K562 (cell line): ENCODE measurements around the gene CDCA7. TPM values are rescaled to one million over a fixed set of nuclear protein-coding genes. Genes with fewer than 3 reads are reported as not detected.
A peak's percentile ranks its signal among the peaks of the same experiment; 100 is the strongest.

Experiments used
- CAMTA2 ChIP-seq: fragments of 250-450 bp; sonication (Bioruptor Pico); conservative IDR thresholded peaks from 2 replicates; pipeline ENCODE4 v1.5.1; 2022
- CCNT2 ChIP-seq: IDR thresholded peaks from 2 replicates; pipeline ENCODE4 v1.6.1; 2011; ENCODE audit warnings: borderline replicate concordance, low read depth, mild to moderate bottlenecking, moderate library complexity, mixed read lengths, low read length; ENCODE audit not compliant: insufficient read length; ENCODE audit errors: extremely low read depth
- CHAMP1 ChIP-seq: fragments of 450-650 bp; IDR thresholded peaks from 2 replicates; pipeline ENCODE4 v1.6.1; 2016; ENCODE audit warnings: mild to moderate bottlenecking
- COPS2 ChIP-seq: fragments of 450-650 bp; conservative IDR thresholded peaks from 2 replicates; pipeline ENCODE4 v1.6.1; 2016; ENCODE audit warnings: mild to moderate bottlenecking, moderate library complexity
- ETV6 ChIP-seq, 3 experiments: fragments of 150-350 bp in 1 of 3; sonication (generic) in 1 of 3; formaldehyde crosslinking in 1 of 3; IDR thresholded peaks; 2 replicates each; pipeline versions ENCODE4 v1.6.1 to v1.8.0; 2014 to 2022; ENCODE audit warnings: borderline replicate concordance in 2 of 3, low read depth in 2 of 3, antibody characterized with exemption in 1 of 3, low read length in 1 of 3, mild to moderate bottlenecking in 1 of 3, missing genetic modification reagents in 1 of 3
- HNRNPL ChIP-seq: fragments of 200-400 bp; formaldehyde crosslinking; IDR thresholded peaks from 2 replicates; pipeline ENCODE4 v1.6.1; 2017; ENCODE audit warnings: low read depth, mild to moderate bottlenecking, low read length
- NCOA1 ChIP-seq: fragments of 450-650 bp; IDR thresholded peaks from 2 replicates; pipeline ENCODE4 v1.6.1; 2016; ENCODE audit warnings: low read depth
- NR4A1 ChIP-seq, 2 experiments: fragments of 250-450 bp in 1 of 2; fragments of 450-650 bp in 1 of 2; sonication (Bioruptor Pico) in 1 of 2; IDR thresholded peaks; 2 replicates each; pipeline versions ENCODE4 v1.4.0 to v1.6.1; 2016 to 2020; ENCODE audit warnings: mild to moderate bottlenecking in 2 of 2, missing compliant biosample characterization in 1 of 2, missing genetic modification characterization in 1 of 2, moderate library complexity in 1 of 2
- PKNOX1 ChIP-seq: fragments of 450-650 bp; IDR thresholded peaks from 2 replicates; pipeline ENCODE4 v1.6.1; 2016
- REST ChIP-seq, 2 experiments: fragments of 450-650 bp; formaldehyde crosslinking in 1 of 2; IDR thresholded peaks; 2 replicates each; pipeline versions ENCODE4 v1.4.0 to v1.6.1; 2014 to 2020; ENCODE audit warnings: mild to moderate bottlenecking in 2 of 2, borderline replicate concordance in 1 of 2, low read depth in 1 of 2
- SAFB ChIP-seq: fragments of 200-400 bp; formaldehyde crosslinking; IDR thresholded peaks from 2 replicates; pipeline ENCODE4 v1.6.1; 2017; ENCODE audit warnings: low read depth, low read length, borderline replicate concordance
- TARDBP ChIP-seq: fragments of 450-650 bp; IDR thresholded peaks from 2 replicates; pipeline ENCODE4 v1.6.1; 2016
- ZNF778 ChIP-seq: fragments of 450-650 bp; formaldehyde crosslinking; IDR thresholded peaks from 2 replicates; pipeline ENCODE4 v1.4.0; 2020; ENCODE audit warnings: mild to moderate bottlenecking, moderate library complexity
- ZZZ3 ChIP-seq: fragments of 450-650 bp; IDR thresholded peaks from 2 replicates; pipeline ENCODE4 v1.6.1; 2016; ENCODE audit warnings: antibody characterized with exemption, mild to moderate bottlenecking, moderate library complexity
- polyA plus RNA-seq, 8 experiments: library from polyadenylated mRNA; depleted of rRNA in 4 of 8; stranded (reverse) in 5 of 8; unstranded in 3 of 8; fragments of >200 nt; fragmentation: Nextera tagmentation in 2 of 8; fragmentation: Illumina TruSeq in 1 of 8; extraction: Ambion mirVana in 2 of 8; extraction: Trizol in 1 of 8; gene quantifications; 2 replicates each; pipeline versions ENCODE4 v1.2.1 to v1.2.3, GENCODE V29; 2011 to 2014; ENCODE audit warnings: inconsistent platforms in 1 of 8, missing spikeins in 1 of 8
- total RNA-seq, 7 experiments: library from RNA; depleted of rRNA in 6 of 7; stranded (reverse); fragments of >200 nt in 6 of 7; fragmentation: Illumina TruSeq in 2 of 7; extraction: Trizol in 2 of 7; gene quantifications; 2 replicates each; pipeline versions ENCODE4 v1.2.1 to v1.2.3, GENCODE V29; 2011 to 2021; ENCODE audit warnings: low replicate concordance in 1 of 7

CDCA7 gene
- total and polyA plus RNA-seq, 9 of the 15 experiments (the other 6 are each of a cell fraction or from before 2014, with no cell fraction given) = 28.5 to 122 (median 51.0) TPM

- TF ChIP-seq REST (IDR thresholded peaks at IDR 0.05; ENCODE audit: borderline replicate concordance) (peak; percentile 61), REST (CRISPR knock-in tag; IDR thresholded peaks at IDR 0.05; ENCODE audit: low read depth) (no peak), NR4A1 (CRISPR knock-in tag; IDR thresholded peaks at IDR 0.05) (no peak), NR4A1 (tag; IDR thresholded peaks at IDR 0.05) (no peak), HNRNPL (0 out of 2 replicates have a peak, but pooled peaks have one; percentile 3), NCOA1 (no peak), CAMTA2 (no peak), CCNT2 (no peak), ETV6 (IDR thresholded peaks at IDR 0.05; ENCODE audit: borderline replicate concordance in 1 of 2, low read depth in 2 of 2, low read length in 1 of 2) (no peak), ETV6 (CRISPR knock-in tag; IDR thresholded peaks at IDR 0.05; ENCODE audit: borderline replicate concordance) (no peak), PKNOX1 (no peak), ZNF778 (CRISPR knock-in tag) (no peak), TARDBP (no peak), SAFB (peak; percentile 9; the same call in 1 of the 2 replicates), ZZZ3 (no peak), CHAMP1 (no peak), COPS2 (no peak)
These were observed 627 bp downstream of the CDCA7 start (continued) for GRCh38 chr2:173355132-173355865.
